Neural cell (in vitro differentiated cells): ENCODE data around the gene TANGO6. TPM values are rescaled to one million over a fixed set of nuclear protein-coding genes. Genes with fewer than 3 reads are reported as not detected.

ENCODE experiments used
- H2AFZ ChIP-seq: fragments of 200-600, 300-800 bp; sonication (generic), shearing (Covaris generic); 2 replicates; pipeline ENCODE4 v1.6.0; 2014; ENCODE audit warnings: low read depth, mild to moderate bottlenecking, antibody characterized with exemption, low read length, moderate library complexity
- H3F3A ChIP-seq: fragments of 200-600 bp; shearing (Covaris generic); 2 replicates; pipeline ENCODE4 v1.6.1; 2016; ENCODE audit warnings: mild to moderate bottlenecking, moderate library complexity, mixed read lengths, antibody characterized with exemption, low read length; ENCODE audit not compliant: insufficient read depth, poor library complexity, severe bottlenecking
- H3K27ac ChIP-seq: fragments of 200-600, 300-800 bp; sonication (generic), shearing (Covaris generic); 2 replicates; pipeline ENCODE4 v1.5.1; 2014; ENCODE audit warnings: mild to moderate bottlenecking, low read length, moderate library complexity
- H3K27me3 ChIP-seq: fragments of 300-800, 200-600 bp; sonication (generic), shearing (Covaris generic); 2 replicates; pipeline ENCODE4 v1.6.0; 2014; ENCODE audit warnings: mild to moderate bottlenecking, low read depth, low read length, moderate library complexity; ENCODE audit not compliant: insufficient read depth
- H3K36me3 ChIP-seq: fragments of 300-800, 200-600 bp; sonication (generic), shearing (Covaris generic); 2 replicates; pipeline ENCODE4 v1.5.1; 2014; ENCODE audit warnings: mild to moderate bottlenecking, antibody characterized with exemption, low read length, moderate library complexity; ENCODE audit not compliant: insufficient read depth
- H3K4me2 ChIP-seq: fragments of 300-800, 200-600 bp; sonication (generic), shearing (Covaris generic); 2 replicates; pipeline ENCODE4 v1.6.0; 2014; ENCODE audit warnings: mild to moderate bottlenecking, low read length
- H3K4me3 ChIP-seq: fragments of 300-800, 200-600 bp; sonication (generic), shearing (Covaris generic); 2 replicates; pipeline ENCODE4 v1.5.1; 2014; ENCODE audit warnings: mild to moderate bottlenecking, low read length, moderate library complexity
- H3K79me2 ChIP-seq: fragments of 200-600 bp; shearing (Covaris generic); replicated peaks from 2 replicates; pipeline ENCODE4 v1.6.0; 2014; ENCODE audit warnings: mild to moderate bottlenecking, low read length, moderate library complexity; ENCODE audit not compliant: insufficient read depth
- H3K9ac ChIP-seq: fragments of 300-800, 200-600 bp; sonication (generic), shearing (Covaris generic); 2 replicates; pipeline ENCODE4 v1.6.1; 2016; ENCODE audit warnings: mild to moderate bottlenecking, low read length, mixed read lengths
- H3K9me2 ChIP-seq: fragments of 200-600 bp; shearing (Covaris generic); 2 replicates; pipeline ENCODE4 v1.6.1; 2016; ENCODE audit warnings: mild to moderate bottlenecking, low read length, mixed read lengths; ENCODE audit not compliant: insufficient read depth
- H3K9me3 ChIP-seq: fragments of 200-600, 300-800 bp; sonication (generic), shearing (Covaris generic); 2 replicates; pipeline ENCODE4 v1.6.1; 2016; ENCODE audit warnings: mild to moderate bottlenecking, mixed run types, low read length, moderate library complexity, mixed read lengths
- H4K20me1 ChIP-seq: fragments of 200-600 bp; shearing (Covaris generic); 2 replicates; pipeline ENCODE4 v1.6.1; 2016; ENCODE audit warnings: mild to moderate bottlenecking, mixed run types; ENCODE audit not compliant: insufficient read depth
- EP300 ChIP-seq: fragments of 450-650 bp; conservative IDR thresholded peaks from 2 replicates; pipeline ENCODE4 v1.6.1; 2014; ENCODE audit warnings: antibody characterized with exemption, mild to moderate bottlenecking, moderate library complexity; ENCODE audit not compliant: poor library complexity, severe bottlenecking
- EZH2 ChIP-seq: fragments of 200-600, 300-800 bp; shearing (Covaris generic), sonication (generic); IDR thresholded peaks from 2 replicates; pipeline ENCODE4 v1.6.1; 2014; ENCODE audit warnings: antibody characterized with exemption, low read length, borderline replicate concordance, mild to moderate bottlenecking; ENCODE audit not compliant: insufficient read depth, poor library complexity, severe bottlenecking
- MXI1 ChIP-seq: fragments of 450-650 bp; conservative IDR thresholded peaks from 2 replicates; pipeline ENCODE4 v1.6.1; 2014; ENCODE audit warnings: antibody characterized with exemption, mild to moderate bottlenecking; ENCODE audit not compliant: poor library complexity, severe bottlenecking
- POLR2AphosphoS5 ChIP-seq: IDR thresholded peaks from 2 replicates; pipeline ENCODE4 v1.6.1; 2012
- RAD21 ChIP-seq: fragments of 450-650 bp; conservative IDR thresholded peaks from 2 replicates; pipeline ENCODE4 v1.6.1; 2014; ENCODE audit warnings: antibody characterized with exemption, mild to moderate bottlenecking, moderate library complexity
- SMC3 ChIP-seq: fragments of 450-650 bp; conservative IDR thresholded peaks from 2 replicates; pipeline ENCODE4 v1.6.1; 2014; ENCODE audit warnings: antibody characterized with exemption, mild to moderate bottlenecking, moderate library complexity; ENCODE audit not compliant: poor library complexity
- TAF1 ChIP-seq: IDR thresholded peaks from 2 replicates; pipeline ENCODE4 v1.6.1; 2012; ENCODE audit warnings: low read depth
- polyA plus RNA-seq: library from polyadenylated mRNA; depleted of rRNA; stranded (reverse); fragments of >200 nt; gene quantifications from 2 replicates; pipeline ENCODE4 v1.2.3, GENCODE V29; 2014
- TF ChIP-seq, protein P1 (sequence below): fragments of 450-650 bp; IDR thresholded peaks from 2 replicates; pipeline ENCODE4 v1.5.1; 2014; ENCODE audit warnings: antibody characterized with exemption, mild to moderate bottlenecking, moderate library complexity; ENCODE audit not compliant: poor library complexity, severe bottlenecking
- TF ChIP-seq, protein P2 (sequence below): IDR thresholded peaks from 2 replicates; pipeline ENCODE4 v1.6.1; 2012; ENCODE audit warnings: borderline replicate concordance

TANGO6 gene
- polyA plus RNA-seq, 1 donor from 2014 or later, result 9.5 TPM

DNA sequence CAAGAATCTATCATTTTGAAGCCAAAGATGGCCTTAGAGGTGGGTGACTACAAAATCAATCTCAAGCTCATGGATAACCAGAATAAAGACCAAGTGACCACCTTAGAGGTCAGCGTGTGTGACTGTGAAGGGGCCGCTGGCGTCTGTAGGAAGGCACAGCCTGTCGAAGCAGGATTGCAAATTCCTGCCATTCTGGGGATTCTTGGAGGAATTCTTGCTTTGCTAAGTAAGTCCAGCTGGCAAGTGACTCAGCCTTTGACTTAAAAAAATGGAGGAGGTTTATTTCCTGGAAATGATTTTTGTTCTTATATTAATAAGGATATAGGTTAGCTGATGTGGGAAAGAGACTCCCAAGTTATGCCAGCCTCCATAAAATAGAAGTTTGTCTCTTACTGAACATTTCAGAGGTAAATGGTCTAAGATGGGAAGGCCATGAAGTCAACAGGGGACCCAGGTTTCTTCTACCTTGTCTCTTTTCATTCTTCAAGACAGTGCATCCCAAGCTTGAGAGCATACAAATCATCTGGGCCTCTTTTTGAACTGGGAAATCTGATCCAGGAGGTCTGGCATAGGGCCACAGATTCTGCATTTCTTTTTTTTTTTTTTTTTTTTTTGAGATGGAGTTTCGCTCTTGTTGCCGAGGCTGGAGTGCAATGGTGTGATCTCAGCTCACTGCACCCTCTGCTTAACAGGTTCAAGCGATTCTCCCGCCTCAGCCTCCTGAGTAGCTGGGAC, 19.8 kb upstream of the TANGO6 start:
- Histone ChIP-seq H3K9ac (no peak overlapping the region), H3K79me2 (no peaks in the 10 kb centered on the region), H3K27me3 (no peaks in the 10 kb centered on the region), H3K9me3 (no peaks in the 10 kb centered on the region), H3K27ac (no peak overlapping the region), H3K9me2 (no peaks in the 10 kb centered on the region), H3K4me3 (no peak overlapping the region), H2AFZ (no peak overlapping the region), H4K20me1 (no peaks in the 10 kb centered on the region), H3F3A (no peaks in the 10 kb centered on the region), H3K36me3 (no peaks in the 10 kb centered on the region), H3K4me2 (no peak overlapping the region)
- TF ChIP-seq EP300 (no peak), SMC3 (no peak), RAD21 (no peak), EZH2 (no peak), MXI1 (no peak), TAF1 (no peak), POLR2AphosphoS5 (no peak)
- TF ChIP-seq, protein P1, sequence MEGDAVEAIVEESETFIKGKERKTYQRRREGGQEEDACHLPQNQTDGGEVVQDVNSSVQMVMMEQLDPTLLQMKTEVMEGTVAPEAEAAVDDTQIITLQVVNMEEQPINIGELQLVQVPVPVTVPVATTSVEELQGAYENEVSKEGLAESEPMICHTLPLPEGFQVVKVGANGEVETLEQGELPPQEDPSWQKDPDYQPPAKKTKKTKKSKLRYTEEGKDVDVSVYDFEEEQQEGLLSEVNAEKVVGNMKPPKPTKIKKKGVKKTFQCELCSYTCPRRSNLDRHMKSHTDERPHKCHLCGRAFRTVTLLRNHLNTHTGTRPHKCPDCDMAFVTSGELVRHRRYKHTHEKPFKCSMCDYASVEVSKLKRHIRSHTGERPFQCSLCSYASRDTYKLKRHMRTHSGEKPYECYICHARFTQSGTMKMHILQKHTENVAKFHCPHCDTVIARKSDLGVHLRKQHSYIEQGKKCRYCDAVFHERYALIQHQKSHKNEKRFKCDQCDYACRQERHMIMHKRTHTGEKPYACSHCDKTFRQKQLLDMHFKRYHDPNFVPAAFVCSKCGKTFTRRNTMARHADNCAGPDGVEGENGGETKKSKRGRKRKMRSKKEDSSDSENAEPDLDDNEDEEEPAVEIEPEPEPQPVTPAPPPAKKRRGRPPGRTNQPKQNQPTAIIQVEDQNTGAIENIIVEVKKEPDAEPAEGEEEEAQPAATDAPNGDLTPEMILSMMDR, result no peak
- TF ChIP-seq, protein P2, sequence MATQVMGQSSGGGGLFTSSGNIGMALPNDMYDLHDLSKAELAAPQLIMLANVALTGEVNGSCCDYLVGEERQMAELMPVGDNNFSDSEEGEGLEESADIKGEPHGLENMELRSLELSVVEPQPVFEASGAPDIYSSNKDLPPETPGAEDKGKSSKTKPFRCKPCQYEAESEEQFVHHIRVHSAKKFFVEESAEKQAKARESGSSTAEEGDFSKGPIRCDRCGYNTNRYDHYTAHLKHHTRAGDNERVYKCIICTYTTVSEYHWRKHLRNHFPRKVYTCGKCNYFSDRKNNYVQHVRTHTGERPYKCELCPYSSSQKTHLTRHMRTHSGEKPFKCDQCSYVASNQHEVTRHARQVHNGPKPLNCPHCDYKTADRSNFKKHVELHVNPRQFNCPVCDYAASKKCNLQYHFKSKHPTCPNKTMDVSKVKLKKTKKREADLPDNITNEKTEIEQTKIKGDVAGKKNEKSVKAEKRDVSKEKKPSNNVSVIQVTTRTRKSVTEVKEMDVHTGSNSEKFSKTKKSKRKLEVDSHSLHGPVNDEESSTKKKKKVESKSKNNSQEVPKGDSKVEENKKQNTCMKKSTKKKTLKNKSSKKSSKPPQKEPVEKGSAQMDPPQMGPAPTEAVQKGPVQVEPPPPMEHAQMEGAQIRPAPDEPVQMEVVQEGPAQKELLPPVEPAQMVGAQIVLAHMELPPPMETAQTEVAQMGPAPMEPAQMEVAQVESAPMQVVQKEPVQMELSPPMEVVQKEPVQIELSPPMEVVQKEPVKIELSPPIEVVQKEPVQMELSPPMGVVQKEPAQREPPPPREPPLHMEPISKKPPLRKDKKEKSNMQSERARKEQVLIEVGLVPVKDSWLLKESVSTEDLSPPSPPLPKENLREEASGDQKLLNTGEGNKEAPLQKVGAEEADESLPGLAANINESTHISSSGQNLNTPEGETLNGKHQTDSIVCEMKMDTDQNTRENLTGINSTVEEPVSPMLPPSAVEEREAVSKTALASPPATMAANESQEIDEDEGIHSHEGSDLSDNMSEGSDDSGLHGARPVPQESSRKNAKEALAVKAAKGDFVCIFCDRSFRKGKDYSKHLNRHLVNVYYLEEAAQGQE, result no peak

DNA sequence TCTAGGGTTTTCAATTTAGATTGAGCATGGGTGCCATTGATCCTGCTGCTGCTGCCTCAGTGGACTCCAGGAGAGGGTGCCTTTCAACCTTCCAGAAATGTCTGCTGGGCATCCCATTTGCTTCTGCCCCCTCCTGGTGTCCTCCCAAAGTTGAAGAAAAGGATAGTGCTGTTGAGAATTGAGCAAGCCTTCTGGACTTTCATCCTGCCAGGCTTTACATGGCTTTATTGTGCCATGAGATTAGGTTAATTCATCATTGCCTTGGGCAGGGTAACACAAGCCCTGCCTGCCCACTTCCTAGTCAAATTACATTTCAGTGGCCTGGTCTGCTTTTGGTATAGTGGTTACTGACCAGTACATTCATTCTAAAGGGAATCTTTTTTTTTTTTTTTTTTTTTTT, 17.9 kb upstream of the TANGO6 start:
- no peaks in the 10 kb centered on the region for H3K9me3 ChIP-seq
- H3K4me2 ChIP-seq, result no peak overlapping the region
- no peak overlapping the region for H2AFZ ChIP-seq
- no peaks in the 10 kb centered on the region for H3K79me2 ChIP-seq
- no peak overlapping the region for H3K9ac ChIP-seq
- TF ChIP-seq, protein P1, result no peak
- TF ChIP-seq, protein P2, result no peak
- TF ChIP-seq EZH2 (no peak), MXI1 (no peak), TAF1 (no peak), RAD21 (no peak), EP300 (no peak), POLR2AphosphoS5 (no peak), SMC3 (no peak)
- no peak overlapping the region for H3K4me3 ChIP-seq
- no peaks in the 10 kb centered on the region for H4K20me1 ChIP-seq
- no peaks in the 10 kb centered on the region for H3K27me3 ChIP-seq
- no peaks in the 10 kb centered on the region for H3K9me2 ChIP-seq
- no peak overlapping the region for H3K27ac ChIP-seq
- no peaks in the 10 kb centered on the region for H3K36me3 ChIP-seq
- H3F3A ChIP-seq, result no peaks in the 10 kb centered on the region
